ENCODE data around the gene GDF10.

GDF10 gene

GRCh38 chr10:47333532-47333931 is 33.5 kb downstream of the GDF10 start:
- DNase-seq (ENCODE audit: low read depth, low spot score), result no peak

- no peak for DNase-seq (ENCODE audit: low read depth, low spot score)
Observed at GRCh38 chr10:47334466-47335295, 34.7 kb downstream of the GDF10 start.

- DNase-seq (ENCODE audit: low read depth, low spot score), result no peak
Observed at GRCh38 chr10:47335906-47336305, 35.9 kb downstream of the GDF10 start.

GRCh38 chr10:47336387-47337134 is 36.6 kb downstream of the GDF10 start:
- DNase-seq (ENCODE audit: low read depth, low spot score), result no peak

GRCh38 chr10:47337310-47337709 is 37.3 kb downstream of the GDF10 start:
- no peak for DNase-seq (ENCODE audit: low read depth, low spot score)

GRCh38 chr10:47339186-47339735 is 39.3 kb downstream of the GDF10 start:
- no peak for DNase-seq (ENCODE audit: low read depth, low spot score)

GRCh38 chr10:47339759-47340607 is 40.0 kb downstream of the GDF10 start:
- no peak for DNase-seq (ENCODE audit: low read depth, low spot score)

GRCh38 chr10:47340608-47341170 is 40.7 kb downstream of the GDF10 start:
- DNase-seq (ENCODE audit: low read depth, low spot score), result peak; percentile 15

- no peak for DNase-seq (ENCODE audit: low read depth, low spot score)
Observed at GRCh38 chr10:47344996-47345870, 45.2 kb downstream of the GDF10 start.

- DNase-seq (ENCODE audit: low read depth, low spot score), result no peak
Observed at GRCh38 chr10:47346581-47347302, 46.7 kb downstream of the GDF10 start.

- no peak for DNase-seq (ENCODE audit: low read depth, low spot score)
Observed at GRCh38 chr10:47347303-47347675, 47.3 kb downstream of the GDF10 start.

- no peak for DNase-seq (ENCODE audit: low read depth, low spot score)
Observed at GRCh38 chr10:47348138-47348651, 48.2 kb downstream of the GDF10 start, which contains the start of gene RBP3. Gene RBP3, plus strand, starts transcription at chr10:47348363. Its CDS starts 122 bp downstream, at chr10:47348485.

GRCh38 chr10:47348661-47349470 is 48.9 kb downstream of the GDF10 start:
- DNase-seq (ENCODE audit: low read depth, low spot score), result no peak

GRCh38 chr10:47349516-47349915 is 49.5 kb downstream of the GDF10 start:
- no peak for DNase-seq (ENCODE audit: low read depth, low spot score)

- DNase-seq (ENCODE audit: low read depth, low spot score), result no peak
Observed at GRCh38 chr10:47349941-47350371, 50.0 kb downstream of the GDF10 start.

GRCh38 chr10:47350671-47351640 is 51.0 kb downstream of the GDF10 start:
- DNase-seq (ENCODE audit: low read depth, low spot score), result no peak

Measured in iPS DF 19.7 (cell line).